GM18867 (cell line): ENCODE measurements around the gene PSORS1C2.

Source experiments
- ATAC-seq: cut with Tn5 transposase; IDR thresholded peaks from one replicate; pipeline ENCODE4 v1.9.1; 2021; ENCODE audit warnings: mild to moderate bottlenecking, moderate library complexity; ENCODE audit not compliant: unreplicated experiment

Gene PSORS1C2

DNA sequence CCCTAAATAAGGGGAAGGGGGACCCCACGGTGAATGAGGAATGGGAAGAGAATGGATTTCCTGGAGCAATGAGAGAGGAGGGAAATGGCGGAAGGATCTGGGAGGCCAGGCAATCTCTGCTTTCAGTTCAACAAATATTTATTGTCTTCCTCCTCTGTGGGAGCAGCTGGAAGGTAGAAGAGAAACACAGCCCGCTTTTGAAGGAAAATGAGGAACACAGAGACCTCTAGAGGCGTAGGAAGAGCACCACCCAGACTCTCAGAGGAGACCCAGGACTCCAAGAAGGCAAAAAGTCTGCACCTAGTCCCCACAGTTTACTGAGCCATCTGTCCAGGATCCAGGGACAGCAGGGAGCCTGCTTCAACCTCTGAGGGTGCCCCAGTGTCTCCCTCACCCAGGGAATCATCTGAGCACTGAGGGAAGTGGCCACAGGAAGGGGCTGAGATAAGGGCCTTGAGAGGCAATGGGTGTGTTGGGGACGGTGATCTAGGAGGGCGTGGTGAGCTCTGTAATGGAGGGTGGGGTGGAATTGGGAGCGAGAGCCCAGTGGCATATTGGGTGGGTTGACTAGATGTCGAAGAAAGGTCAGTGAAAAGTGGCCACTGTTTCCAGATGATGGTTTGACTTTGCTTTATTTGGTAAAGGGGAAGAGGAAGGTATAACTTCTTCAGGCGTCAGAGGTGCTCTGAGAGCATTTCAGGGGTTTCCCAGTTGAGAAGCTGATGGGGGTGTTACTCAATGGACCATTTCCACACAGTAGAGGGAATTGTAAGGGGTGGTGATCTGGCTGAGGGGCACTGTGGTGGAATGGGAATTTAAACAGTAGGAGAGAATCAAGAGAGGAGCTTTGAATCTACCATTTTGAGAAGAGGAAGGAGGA is 23.7 kb downstream of the PSORS1C2 start:
- ATAC-seq, result no peak

DNA sequence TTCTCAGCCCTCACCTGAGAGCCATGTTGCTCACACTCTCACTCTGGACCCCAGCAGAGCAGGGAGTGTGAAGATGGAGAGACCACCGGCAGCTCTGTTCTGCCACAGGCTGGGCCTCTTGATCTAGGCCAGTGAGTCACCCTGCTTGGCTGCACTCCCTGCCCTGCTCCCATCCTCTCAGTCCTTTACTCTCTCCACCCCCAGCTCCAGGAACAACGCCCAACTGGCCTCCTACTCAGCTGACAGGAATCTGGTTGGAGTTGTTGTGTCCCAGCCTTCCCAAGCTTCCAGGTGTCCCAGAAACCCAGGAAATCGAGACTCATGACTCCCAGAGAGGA is 24.4 kb downstream of the PSORS1C2 start, which contains the start of gene PSORS1C1:
PSORS1C1 (plus strand) TSS at position 260 of the 338 bp plus-strand sequence. CDS start 14,833 bp downstream, outside the sequence.
- no peak for ATAC-seq

DNA sequence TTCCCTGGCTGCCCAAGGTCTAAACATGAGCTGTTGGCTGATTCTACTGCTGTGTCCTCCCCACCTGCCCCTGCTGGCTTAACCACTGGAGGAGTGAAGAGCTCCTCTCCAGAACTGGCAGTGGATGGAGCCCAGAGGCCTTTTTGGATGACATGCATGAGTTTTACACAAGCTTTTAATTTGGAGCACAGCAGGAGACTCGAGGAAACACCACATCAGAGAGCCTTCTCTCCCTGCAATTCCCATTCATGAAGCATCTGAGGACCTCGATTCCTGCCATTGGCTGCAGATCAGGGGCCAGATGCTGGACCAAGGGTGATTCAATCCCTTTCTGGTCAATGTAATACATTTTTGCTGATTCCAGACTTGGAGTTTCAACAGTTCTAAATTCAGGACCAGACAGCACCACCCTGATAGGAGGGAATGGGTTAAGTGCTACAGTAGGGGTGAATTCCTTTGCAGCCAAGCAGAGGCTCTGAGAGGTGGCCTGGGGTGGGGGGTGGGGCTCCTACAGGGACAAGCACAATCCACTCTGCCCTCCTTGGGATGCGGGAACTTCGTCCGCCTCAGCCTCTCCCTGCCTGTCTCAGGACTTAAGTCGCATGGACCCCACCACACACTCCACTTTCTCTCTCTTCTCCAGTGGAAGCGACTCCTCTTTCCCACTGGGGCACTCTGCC is 24.9 kb downstream of the PSORS1C2 start:
- no peak for ATAC-seq

DNA sequence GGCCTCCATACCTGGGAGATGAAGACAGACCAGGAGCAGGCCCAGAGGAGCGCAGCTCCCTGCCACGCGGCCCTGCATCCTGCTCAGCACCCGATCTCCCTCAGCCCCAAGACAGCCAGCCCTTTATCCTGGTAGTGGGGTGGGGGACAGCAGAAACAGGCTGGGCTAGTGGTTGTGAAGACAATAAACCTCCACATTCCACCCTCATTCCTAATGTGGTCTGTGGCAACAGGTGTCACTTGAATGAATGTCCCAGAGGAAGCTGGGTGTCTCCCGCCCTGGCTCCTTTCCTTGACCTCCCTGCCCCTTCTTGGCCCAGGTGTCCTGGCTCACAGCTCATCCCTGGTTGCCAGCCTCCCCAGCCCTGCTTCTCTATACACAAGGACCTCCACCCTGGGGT is 26.4 kb downstream of the PSORS1C2 start, which contains the start of gene C6orf15:
C6orf15 (minus strand) TSS at position 98 of the 400 bp plus-strand sequence; CDS start at position 78, 20 bp downstream.
- no peak for ATAC-seq

DNA sequence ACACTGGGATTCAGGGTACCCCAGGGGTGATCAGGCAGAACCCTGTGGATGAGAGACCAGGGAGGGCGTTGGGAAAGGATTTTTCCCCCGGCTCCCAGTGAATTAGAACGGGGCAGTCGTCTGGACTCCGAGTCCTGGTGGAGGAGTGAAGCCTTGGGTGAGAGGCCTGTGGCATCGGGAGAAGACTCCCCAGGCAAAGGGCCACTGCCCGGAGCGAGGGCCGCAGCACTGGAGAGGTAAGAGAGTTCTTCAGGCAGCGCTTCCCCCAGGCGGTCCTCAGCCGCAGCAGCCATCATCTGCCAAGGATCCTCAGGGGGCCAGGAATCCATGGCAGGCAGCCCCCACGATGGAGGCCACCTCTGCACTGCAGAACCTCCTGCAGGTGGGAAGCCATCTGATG is 27.2 kb downstream of the PSORS1C2 start:
- no peak for ATAC-seq

GRCh38 chr6:31110825-31111582 is 27.9 kb downstream of the PSORS1C2 start:
- no peak for ATAC-seq

GRCh38 chr6:31107052-31107451 is 31.8 kb downstream of the PSORS1C2 start:
- ATAC-seq, result no peak

GRCh38 chr6:31103136-31103535 is 35.7 kb downstream of the PSORS1C2 start:
- no peak for ATAC-seq

GRCh38 chr6:31098449-31098938 is 40.4 kb downstream of the PSORS1C2 start:
- ATAC-seq, result no peak

DNA sequence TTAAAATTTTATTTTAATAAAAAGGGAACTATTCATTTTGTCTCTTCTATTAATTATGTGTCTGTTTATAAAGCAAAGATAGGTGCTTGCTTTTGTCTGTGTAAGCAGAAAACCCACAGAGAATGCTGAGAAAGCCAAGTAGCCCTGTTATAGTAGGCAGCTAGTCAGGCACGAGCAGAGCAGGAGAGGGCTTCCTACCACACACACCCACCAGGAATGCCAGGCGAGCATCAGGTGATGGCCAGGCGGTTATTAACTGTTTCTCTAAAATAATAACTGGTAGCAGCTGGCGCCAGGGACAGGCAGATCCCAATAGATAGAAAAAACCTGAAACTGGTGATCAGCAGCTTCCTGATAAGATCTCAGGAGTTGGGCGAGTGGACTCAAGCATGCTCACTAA is 42.2 kb downstream of the PSORS1C2 start:
- no peak for ATAC-seq

DNA sequence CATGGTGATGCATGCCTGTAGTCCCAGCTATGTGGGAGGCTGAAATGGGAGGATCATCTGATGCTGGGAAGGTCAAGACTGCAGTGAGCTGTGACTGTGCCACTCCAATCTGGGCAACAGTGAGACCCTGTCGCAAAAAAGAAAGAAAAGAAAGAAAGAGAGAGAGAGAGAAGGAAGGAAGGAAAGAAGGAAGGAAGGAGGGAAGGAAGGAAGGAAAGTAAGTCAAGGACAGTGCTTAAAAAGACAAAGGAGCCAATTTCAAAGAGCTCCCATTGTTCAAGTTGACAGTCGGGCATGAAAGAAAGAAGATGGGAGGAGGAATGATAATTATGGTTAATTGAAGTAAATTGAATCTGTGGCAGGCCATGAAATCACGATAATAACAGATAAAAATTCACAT is 42.7 kb downstream of the PSORS1C2 start:
- no peak for ATAC-seq

- ATAC-seq, result no peak
Observed at GRCh38 chr6:31094389-31094881, 44.4 kb downstream of the PSORS1C2 start.

GRCh38 chr6:31092769-31093505 is 45.9 kb downstream of the PSORS1C2 start:
- no peak for ATAC-seq

DNA sequence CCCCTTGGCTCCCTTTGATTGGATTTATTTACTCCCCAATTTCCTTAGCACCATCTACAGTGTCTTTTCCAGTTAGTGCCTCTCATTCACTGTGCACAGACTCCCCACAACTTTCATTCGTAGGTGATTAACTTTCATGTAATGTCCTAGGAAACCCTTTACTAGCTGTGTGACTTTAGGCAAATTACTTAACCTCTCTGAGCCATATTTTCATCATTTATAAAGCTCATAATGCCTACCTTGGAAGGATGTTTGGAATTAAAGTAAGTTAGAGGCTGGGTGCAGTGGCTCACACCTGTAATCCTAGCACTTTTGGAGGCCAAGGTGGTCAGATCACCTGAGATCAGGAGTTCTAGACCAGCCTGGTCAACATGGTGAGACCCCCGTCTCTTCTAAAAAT is 46.6 kb downstream of the PSORS1C2 start:
- ATAC-seq, result no peak

GRCh38 chr6:31091680-31092079 is 47.2 kb downstream of the PSORS1C2 start:
- no peak for ATAC-seq

DNA sequence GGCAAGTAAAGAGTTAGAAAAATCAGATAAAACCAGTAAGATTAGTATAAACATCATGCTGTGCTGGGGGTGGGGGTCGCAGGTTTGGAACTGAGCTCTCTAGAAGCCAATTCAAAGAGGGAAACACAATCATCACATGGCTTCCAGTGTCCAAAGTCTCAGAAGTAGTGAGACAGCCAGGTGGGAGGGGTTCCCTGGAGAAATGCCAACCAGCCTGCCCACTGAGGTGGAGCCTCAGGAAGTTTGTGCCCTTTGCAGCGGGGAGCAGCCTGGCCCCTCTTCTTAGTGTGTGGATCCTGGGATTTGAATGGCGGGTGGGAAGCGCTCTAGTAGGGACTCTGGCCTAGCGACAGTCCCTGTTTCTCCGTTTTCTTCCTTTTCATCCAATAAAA is 47.9 kb downstream of the PSORS1C2 start:
- no peak for ATAC-seq

- no peak for ATAC-seq
Observed at GRCh38 chr6:31090275-31090972, 48.4 kb downstream of the PSORS1C2 start.
